ENCODE results near the gene KIF6.

The KIF6 gene

DNA sequence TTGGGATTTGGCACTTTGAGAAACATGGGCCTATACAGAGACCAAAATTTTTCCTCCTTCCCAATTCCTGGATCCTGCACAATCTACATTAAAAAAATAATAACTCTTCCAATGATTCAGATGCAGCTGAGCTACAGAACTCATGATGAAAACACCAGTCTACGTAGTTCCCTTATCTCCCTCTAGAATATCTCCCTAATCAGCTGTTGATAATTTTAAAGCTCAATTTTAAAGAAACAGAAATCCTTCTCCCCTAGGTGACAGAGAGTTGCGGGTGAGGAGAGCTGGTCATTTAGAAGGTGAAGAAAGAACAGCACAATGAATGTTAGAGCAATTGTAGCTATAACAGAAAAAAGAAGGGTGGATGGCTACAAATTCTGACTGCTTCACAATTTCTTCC lies 227.1 kb downstream of the KIF6 start:
- no peaks in the 10 kb centered on the region for H3K4me1 ChIP-seq (ENCODE audit: control insufficient read depth, insufficient read depth, low read length)
- TF ChIP-seq, protein P1, sequence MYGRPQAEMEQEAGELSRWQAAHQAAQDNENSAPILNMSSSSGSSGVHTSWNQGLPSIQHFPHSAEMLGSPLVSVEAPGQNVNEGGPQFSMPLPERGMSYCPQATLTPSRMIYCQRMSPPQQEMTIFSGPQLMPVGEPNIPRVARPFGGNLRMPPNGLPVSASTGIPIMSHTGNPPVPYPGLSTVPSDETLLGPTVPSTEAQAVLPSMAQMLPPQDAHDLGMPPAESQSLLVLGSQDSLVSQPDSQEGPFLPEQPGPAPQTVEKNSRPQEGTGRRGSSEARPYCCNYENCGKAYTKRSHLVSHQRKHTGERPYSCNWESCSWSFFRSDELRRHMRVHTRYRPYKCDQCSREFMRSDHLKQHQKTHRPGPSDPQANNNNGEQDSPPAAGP (tag by site-specific recombination; IDR thresholded peaks at IDR 0.05), result no peak
- no peak for TF ChIP-seq YY1 (tag by site-specific recombination; IDR thresholded peaks at IDR 0.05)
- TF ChIP-seq SALL2 (tag by site-specific recombination; IDR thresholded peaks at IDR 0.05; ENCODE audit: borderline replicate concordance), result no peak
- no peak for TF ChIP-seq ZBTB17 (tag by site-specific recombination; IDR thresholded peaks at IDR 0.05)
- no peak for TF ChIP-seq ZNF624 (tag by site-specific recombination; IDR thresholded peaks at IDR 0.05)
- TF ChIP-seq REPIN1 (tag by site-specific recombination; IDR thresholded peaks at IDR 0.05; ENCODE audit: low read depth), result no peak
- no peak for TF ChIP-seq IKZF3 (tag by site-specific recombination; IDR thresholded peaks at IDR 0.05)
- TF ChIP-seq KLF1 (tag by site-specific recombination; IDR thresholded peaks at IDR 0.05), result no peak
- TF ChIP-seq, protein P2, sequence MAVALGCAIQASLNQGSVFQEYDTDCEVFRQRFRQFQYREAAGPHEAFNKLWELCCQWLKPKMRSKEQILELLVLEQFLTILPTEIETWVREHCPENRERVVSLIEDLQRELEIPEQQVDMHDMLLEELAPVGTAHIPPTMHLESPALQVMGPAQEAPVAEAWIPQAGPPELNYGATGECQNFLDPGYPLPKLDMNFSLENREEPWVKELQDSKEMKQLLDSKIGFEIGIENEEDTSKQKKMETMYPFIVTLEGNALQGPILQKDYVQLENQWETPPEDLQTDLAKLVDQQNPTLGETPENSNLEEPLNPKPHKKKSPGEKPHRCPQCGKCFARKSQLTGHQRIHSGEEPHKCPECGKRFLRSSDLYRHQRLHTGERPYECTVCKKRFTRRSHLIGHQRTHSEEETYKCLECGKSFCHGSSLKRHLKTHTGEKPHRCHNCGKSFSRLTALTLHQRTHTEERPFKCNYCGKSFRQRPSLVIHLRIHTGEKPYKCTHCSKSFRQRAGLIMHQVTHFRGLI (tag by site-specific recombination; IDR thresholded peaks at IDR 0.05), result no peak
- TF ChIP-seq, protein P3, sequence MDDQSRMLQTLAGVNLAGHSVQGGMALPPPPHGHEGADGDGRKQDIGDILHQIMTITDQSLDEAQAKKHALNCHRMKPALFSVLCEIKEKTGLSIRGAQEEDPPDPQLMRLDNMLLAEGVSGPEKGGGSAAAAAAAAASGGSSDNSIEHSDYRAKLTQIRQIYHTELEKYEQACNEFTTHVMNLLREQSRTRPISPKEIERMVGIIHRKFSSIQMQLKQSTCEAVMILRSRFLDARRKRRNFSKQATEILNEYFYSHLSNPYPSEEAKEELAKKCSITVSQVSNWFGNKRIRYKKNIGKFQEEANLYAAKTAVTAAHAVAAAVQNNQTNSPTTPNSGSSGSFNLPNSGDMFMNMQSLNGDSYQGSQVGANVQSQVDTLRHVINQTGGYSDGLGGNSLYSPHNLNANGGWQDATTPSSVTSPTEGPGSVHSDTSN (CRISPR knock-in tag; IDR thresholded peaks at IDR 0.05), result no peak
- no peak for TF ChIP-seq ZNF302 (tag by site-specific recombination; IDR thresholded peaks at IDR 0.05; ENCODE audit: low read depth)
- TF ChIP-seq, protein P4, sequence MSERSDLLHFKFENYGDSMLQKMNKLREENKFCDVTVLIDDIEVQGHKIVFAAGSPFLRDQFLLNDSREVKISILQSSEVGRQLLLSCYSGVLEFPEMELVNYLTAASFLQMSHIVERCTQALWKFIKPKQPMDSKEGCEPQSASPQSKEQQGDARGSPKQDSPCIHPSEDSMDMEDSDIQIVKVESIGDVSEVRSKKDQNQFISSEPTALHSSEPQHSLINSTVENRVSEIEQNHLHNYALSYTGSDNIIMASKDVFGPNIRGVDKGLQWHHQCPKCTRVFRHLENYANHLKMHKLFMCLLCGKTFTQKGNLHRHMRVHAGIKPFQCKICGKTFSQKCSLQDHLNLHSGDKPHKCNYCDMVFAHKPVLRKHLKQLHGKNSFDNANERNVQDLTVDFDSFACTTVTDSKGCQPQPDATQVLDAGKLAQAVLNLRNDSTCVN (tag by site-specific recombination; optimal IDR thresholded peaks at IDR 0.05), result no peak
- CTCF ChIA-PET, result interaction anchor here (0.6 to 1.1 kb wide), 2 partner anchors 115 to 120 kb away, joined by 4 read pairs; no protein-coding TSS in a partner anchor
- no peaks in the 10 kb centered on the region for H3K36me3 ChIP-seq (ENCODE audit: control insufficient read depth in 2 of 2, insufficient read depth in 1 of 2, low read length in 2 of 2)
- no peak overlapping the region for H3K4me3 ChIP-seq (ENCODE audit: low read depth, low read length)
- H3K9me3 ChIP-seq (ENCODE audit: control insufficient read depth, insufficient read depth, low read depth, low read length), result no peaks in the 10 kb centered on the region
- POLR2A ChIA-PET, result no interaction called here
- H3K27ac ChIP-seq (ENCODE audit: extremely low read depth, low read depth, low read length), result no peak overlapping the region

DNA sequence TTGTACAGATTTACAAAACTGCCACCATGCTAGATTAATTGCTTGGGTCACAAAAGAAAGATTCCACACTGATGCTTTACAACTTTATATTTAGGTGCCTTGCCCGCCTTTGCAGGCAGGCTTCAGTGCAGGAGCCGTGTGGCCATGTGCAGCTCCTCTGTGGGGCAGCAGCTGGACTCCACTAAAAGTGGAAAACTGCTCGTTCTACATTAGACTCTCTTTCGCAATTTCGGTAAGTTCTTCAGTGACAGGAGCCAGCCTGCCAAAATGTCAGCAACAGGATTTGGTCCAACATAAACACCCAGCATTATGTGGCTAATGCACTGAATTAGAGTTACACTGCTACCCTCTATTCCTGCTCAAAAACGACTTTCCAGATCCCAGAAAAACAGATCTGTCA lies 228.3 kb downstream of the KIF6 start:
- CTCF ChIA-PET, result no interaction called here

More for the DNA sequence above, 228.3 kb downstream of the KIF6 start:
- H3K9me3 ChIP-seq (ENCODE audit: control insufficient read depth, insufficient read depth, low read depth, low read length), result no peaks in the 10 kb centered on the region
- no peaks in the 10 kb centered on the region for H3K36me3 ChIP-seq (ENCODE audit: control insufficient read depth in 2 of 2, insufficient read depth in 1 of 2, low read length in 2 of 2)
- no peaks in the 10 kb centered on the region for H3K4me1 ChIP-seq (ENCODE audit: control insufficient read depth, insufficient read depth, low read length)
- TF ChIP-seq ZNF214 (tag by site-specific recombination; IDR thresholded peaks at IDR 0.05; ENCODE audit: borderline replicate concordance) (no peak), ZNF747 (tag by site-specific recombination; IDR thresholded peaks at IDR 0.05) (no peak), ZNF629 (tag by site-specific recombination; IDR thresholded peaks at IDR 0.05) (no peak), ZNF785 (tag by site-specific recombination; IDR thresholded peaks at IDR 0.05) (no peak), ZNF768 (tag by site-specific recombination; IDR thresholded peaks at IDR 0.05) (no peak), ZNF621 (tag by site-specific recombination; IDR thresholded peaks at IDR 0.05) (no peak), PRDM1 (tag by site-specific recombination; IDR thresholded peaks at IDR 0.05) (no peak), ZNF548 (tag by site-specific recombination; IDR thresholded peaks at IDR 0.05) (no peak), KLF7 (tag by site-specific recombination; IDR thresholded peaks at IDR 0.05; ENCODE audit: borderline replicate concordance) (no peak), ZBTB20 (tag by site-specific recombination; IDR thresholded peaks at IDR 0.05) (no peak), ZNF658 (tag by site-specific recombination; IDR thresholded peaks at IDR 0.05) (no peak), ZNF426 (tag by site-specific recombination; IDR thresholded peaks at IDR 0.05) (no peak)
- TF ChIP-seq, protein P5, sequence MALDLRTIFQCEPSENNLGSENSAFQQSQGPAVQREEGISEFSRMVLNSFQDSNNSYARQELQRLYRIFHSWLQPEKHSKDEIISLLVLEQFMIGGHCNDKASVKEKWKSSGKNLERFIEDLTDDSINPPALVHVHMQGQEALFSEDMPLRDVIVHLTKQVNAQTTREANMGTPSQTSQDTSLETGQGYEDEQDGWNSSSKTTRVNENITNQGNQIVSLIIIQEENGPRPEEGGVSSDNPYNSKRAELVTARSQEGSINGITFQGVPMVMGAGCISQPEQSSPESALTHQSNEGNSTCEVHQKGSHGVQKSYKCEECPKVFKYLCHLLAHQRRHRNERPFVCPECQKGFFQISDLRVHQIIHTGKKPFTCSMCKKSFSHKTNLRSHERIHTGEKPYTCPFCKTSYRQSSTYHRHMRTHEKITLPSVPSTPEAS (tag by site-specific recombination; IDR thresholded peaks at IDR 0.05), result no peak
- TF ChIP-seq, protein P6, sequence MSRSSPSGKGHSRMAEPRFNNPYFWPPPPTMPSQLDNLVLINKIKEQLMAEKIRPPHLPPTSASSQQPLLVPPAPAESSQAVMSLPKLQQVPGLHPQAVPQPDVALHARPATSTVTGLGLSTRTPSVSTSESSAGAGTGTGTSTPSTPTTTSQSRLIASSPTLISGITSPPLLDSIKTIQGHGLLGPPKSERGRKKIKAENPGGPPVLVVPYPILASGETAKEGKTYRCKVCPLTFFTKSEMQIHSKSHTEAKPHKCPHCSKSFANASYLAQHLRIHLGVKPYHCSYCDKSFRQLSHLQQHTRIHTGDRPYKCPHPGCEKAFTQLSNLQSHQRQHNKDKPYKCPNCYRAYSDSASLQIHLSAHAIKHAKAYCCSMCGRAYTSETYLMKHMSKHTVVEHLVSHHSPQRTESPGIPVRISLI (tag by site-specific recombination; IDR thresholded peaks at IDR 0.05), result no peak
- no peak overlapping the region for H3K4me3 ChIP-seq (ENCODE audit: low read depth, low read length)
- POLR2A ChIA-PET, result no interaction called here
- H3K27ac ChIP-seq (ENCODE audit: extremely low read depth, low read depth, low read length), result no peak overlapping the region
